GM12873 (cell line): ENCODE data around the gene GARNL3.

Experiments used
- TF ChIP-seq, protein P1 (sequence below): IDR thresholded peaks from 2 replicates; pipeline ENCODE4 v1.5.1; 2012; ENCODE audit warnings: low read depth, mild to moderate bottlenecking, moderate library complexity, low read length, control low read depth; ENCODE audit not compliant: insufficient read depth; ENCODE audit errors: missing control alignments

GARNL3 gene

DNA sequence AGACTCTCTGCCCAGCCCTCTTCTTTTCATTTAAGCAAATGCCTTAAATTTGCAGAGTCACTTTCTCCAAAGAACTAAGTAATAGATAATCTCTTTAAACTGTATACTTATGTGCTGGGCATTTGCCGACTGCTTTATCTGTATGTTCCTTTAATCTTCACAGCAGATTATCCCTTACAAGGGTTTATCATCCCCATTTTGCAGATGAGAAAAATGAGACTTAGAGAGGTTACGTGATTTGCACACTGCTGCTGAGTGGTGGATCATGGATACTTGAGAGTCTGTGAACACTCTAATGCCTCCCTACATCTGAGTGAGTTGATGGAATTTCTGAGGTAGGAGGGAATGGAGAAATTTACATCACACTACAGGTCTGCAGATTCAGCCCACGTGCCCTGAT is 163.8 kb downstream of the GARNL3 start:
- TF ChIP-seq, protein P1, sequence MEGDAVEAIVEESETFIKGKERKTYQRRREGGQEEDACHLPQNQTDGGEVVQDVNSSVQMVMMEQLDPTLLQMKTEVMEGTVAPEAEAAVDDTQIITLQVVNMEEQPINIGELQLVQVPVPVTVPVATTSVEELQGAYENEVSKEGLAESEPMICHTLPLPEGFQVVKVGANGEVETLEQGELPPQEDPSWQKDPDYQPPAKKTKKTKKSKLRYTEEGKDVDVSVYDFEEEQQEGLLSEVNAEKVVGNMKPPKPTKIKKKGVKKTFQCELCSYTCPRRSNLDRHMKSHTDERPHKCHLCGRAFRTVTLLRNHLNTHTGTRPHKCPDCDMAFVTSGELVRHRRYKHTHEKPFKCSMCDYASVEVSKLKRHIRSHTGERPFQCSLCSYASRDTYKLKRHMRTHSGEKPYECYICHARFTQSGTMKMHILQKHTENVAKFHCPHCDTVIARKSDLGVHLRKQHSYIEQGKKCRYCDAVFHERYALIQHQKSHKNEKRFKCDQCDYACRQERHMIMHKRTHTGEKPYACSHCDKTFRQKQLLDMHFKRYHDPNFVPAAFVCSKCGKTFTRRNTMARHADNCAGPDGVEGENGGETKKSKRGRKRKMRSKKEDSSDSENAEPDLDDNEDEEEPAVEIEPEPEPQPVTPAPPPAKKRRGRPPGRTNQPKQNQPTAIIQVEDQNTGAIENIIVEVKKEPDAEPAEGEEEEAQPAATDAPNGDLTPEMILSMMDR: no peak

DNA sequence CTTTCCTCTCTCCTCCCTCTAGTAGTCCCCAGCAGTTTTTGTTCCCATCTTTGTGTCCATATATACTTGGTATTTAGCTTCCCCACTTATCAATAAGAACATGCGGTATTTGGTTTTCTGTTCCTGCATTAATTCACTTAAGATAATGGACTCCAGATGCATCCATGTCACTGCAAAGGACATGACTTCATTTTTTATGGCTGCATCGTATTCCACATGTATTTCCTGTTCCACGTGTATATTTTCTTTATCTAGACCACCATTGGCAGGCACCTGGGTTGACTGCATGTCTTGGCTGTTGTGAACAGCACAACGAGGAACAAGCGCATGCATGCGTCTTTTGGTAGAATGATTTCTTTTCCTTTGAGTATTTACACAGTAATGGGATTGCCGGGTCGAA is 165.8 kb downstream of the GARNL3 start:
- TF ChIP-seq, protein P1: no peak

DNA sequence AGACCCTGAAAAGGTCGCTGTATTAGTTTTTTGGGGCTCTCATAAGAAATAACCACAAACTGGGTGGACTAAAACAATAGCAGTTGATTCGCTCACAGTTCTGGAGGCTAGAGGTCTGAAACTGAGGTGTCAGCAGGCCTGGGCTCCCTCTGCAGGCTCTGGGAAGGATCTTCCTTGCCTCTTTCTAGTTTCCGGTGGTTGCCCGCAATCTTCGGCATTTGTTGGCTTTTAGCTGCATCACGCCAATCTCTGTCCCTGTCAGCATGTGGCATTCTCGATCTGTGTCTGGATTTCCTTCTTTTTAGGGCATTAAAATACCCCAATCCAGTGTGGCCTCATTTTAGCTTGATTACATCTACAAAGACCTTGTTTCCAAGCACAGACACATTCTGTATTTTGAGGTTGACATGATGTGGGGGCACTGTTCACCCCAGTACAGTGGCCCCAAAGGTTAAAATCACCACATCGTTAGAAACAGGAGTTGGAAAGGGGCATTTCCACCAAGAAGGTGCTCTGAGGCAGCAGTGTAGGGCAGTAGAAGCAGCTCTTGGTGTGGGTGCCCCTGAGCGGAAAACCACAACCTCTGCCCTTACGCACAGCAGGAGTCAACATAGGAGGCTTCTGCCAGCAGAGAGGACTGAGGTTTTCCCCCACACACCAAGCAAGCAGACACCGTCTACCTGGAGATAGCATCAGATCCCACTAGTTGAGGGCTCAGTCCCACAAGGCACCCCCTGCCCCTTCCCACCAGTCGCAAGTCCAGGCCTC is 173.1 kb downstream of the GARNL3 start:
- TF ChIP-seq, protein P1: no peak

DNA sequence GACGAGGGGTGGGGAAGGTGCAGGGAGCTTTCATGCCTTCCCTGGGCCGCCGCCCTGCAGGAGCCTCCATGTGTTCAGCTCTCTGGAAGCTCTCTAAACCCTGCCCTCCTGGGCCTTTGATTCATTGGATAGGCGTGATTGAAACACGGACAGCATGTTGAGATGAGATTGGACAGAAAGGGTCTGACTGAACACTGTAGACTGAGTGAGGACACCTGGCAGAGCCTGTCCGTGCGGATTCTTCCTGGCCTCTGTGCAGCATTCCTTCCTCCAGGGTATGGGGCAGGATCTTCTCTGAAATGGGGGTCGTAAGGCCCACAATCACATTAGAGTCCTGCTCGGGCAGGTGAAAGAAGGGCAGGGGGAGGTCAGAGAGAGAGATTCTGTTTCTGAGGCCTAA is 173.8 kb downstream of the GARNL3 start:
- TF ChIP-seq, protein P1: no peak
